ENCODE results near the gene EDC3.
A peak's percentile ranks its signal among the peaks of the same experiment; 100 is the strongest.
"Not testable (repeated sequence)": the region's sequence is repeated elsewhere in the genome, so short reads cannot be mapped to it uniquely, and the experiment has no call there.

Gene EDC3

GRCh38 chr15:74695597-74696397, at the start of gene EDC3:
TSS of gene EDC3 (minus strand) at chr15:74696024. CDS start at chr15:74675124, 20,900 bp downstream.
- DNase-seq = peak; percentile 94
- in situ Hi-C loops (cut with MboI; ENCODE audit: low pct_unique_long_range_greater_than_20kb, low sequenced_read_pairs) = no loop called here

GRCh38 chr15:74742422-74742821, 46.6 kb upstream of the EDC3 start:
- in situ Hi-C loops (cut with MboI; ENCODE audit: low pct_unique_long_range_greater_than_20kb, low sequenced_read_pairs) = no loop called here
- DNase-seq = no peak

GRCh38 chr15:74738239-74738638, 42.4 kb upstream of the EDC3 start:
- DNase-seq = peak; percentile 78
- in situ Hi-C loops (cut with MboI; ENCODE audit: low pct_unique_long_range_greater_than_20kb, low sequenced_read_pairs) = not testable (repeated sequence)

- in situ Hi-C loops (cut with MboI; ENCODE audit: low pct_unique_long_range_greater_than_20kb, low sequenced_read_pairs) = no loop called here
- no peak for DNase-seq
Measured at GRCh38 chr15:74735305-74735704, 39.5 kb upstream of the EDC3 start.

- DNase-seq = no peak
- in situ Hi-C loops (cut with MboI; ENCODE audit: low pct_unique_long_range_greater_than_20kb, low sequenced_read_pairs) = no loop called here
Measured at GRCh38 chr15:74733269-74733668, 37.4 kb upstream of the EDC3 start.

GRCh38 chr15:74732846-74733245, 37.0 kb upstream of the EDC3 start:
- DNase-seq = no peak
- in situ Hi-C loops (cut with MboI; ENCODE audit: low pct_unique_long_range_greater_than_20kb, low sequenced_read_pairs) = no loop called here

- no peak for DNase-seq
- in situ Hi-C loops (cut with MboI; ENCODE audit: low pct_unique_long_range_greater_than_20kb, low sequenced_read_pairs) = no loop called here
Measured at GRCh38 chr15:74730619-74731316, 34.9 kb upstream of the EDC3 start.

GRCh38 chr15:74729372-74729771, 33.5 kb upstream of the EDC3 start:
- DNase-seq; in situ Hi-C loops (cut with MboI; ENCODE audit: low pct_unique_long_range_greater_than_20kb, low sequenced_read_pairs): not testable (repeated sequence)

- in situ Hi-C loops (cut with MboI; ENCODE audit: low pct_unique_long_range_greater_than_20kb, low sequenced_read_pairs); DNase-seq: not testable (repeated sequence)
Measured at GRCh38 chr15:74728699-74729098, 32.9 kb upstream of the EDC3 start.

GRCh38 chr15:74727727-74728126, 31.9 kb upstream of the EDC3 start:
- in situ Hi-C loops (cut with MboI; ENCODE audit: low pct_unique_long_range_greater_than_20kb, low sequenced_read_pairs) = no loop called here
- DNase-seq = no peak

GRCh38 chr15:74726774-74727164, 30.9 kb upstream of the EDC3 start:
- peak; percentile 50 for DNase-seq
- in situ Hi-C loops (cut with MboI; ENCODE audit: low pct_unique_long_range_greater_than_20kb, low sequenced_read_pairs) = no loop called here

- in situ Hi-C loops (cut with MboI; ENCODE audit: low pct_unique_long_range_greater_than_20kb, low sequenced_read_pairs) = no loop called here
- peak; percentile 76 for DNase-seq
Measured at GRCh38 chr15:74725845-74726773, 30.3 kb upstream of the EDC3 start.

- peak; percentile 35 for DNase-seq
- in situ Hi-C loops (cut with MboI; ENCODE audit: low pct_unique_long_range_greater_than_20kb, low sequenced_read_pairs) = no loop called here
Measured at GRCh38 chr15:74725225-74725774, 29.5 kb upstream of the EDC3 start, which contains the start of gene CYP1A1. TSS of gene CYP1A1 (minus strand) at chr15:74725528. CDS start at chr15:74723097, 2,431 bp downstream.

GRCh38 chr15:74724570-74725224, 28.9 kb upstream of the EDC3 start:
- DNase-seq = no peak
- in situ Hi-C loops (cut with MboI; ENCODE audit: low pct_unique_long_range_greater_than_20kb, low sequenced_read_pairs) = no loop called here

GRCh38 chr15:74723754-74724334, 28.0 kb upstream of the EDC3 start:
- peak; percentile 86 for DNase-seq
- in situ Hi-C loops (cut with MboI; ENCODE audit: low pct_unique_long_range_greater_than_20kb, low sequenced_read_pairs) = no loop called here

- in situ Hi-C loops (cut with MboI; ENCODE audit: low pct_unique_long_range_greater_than_20kb, low sequenced_read_pairs) = no loop called here
- DNase-seq = no peak
Measured at GRCh38 chr15:74723187-74723586, 27.4 kb upstream of the EDC3 start.

GRCh38 chr15:74722591-74722990, 26.8 kb upstream of the EDC3 start:
- in situ Hi-C loops (cut with MboI; ENCODE audit: low pct_unique_long_range_greater_than_20kb, low sequenced_read_pairs) = no loop called here
- DNase-seq = no peak

GRCh38 chr15:74716651-74717050, 20.8 kb upstream of the EDC3 start:
- DNase-seq = no peak
- in situ Hi-C loops (cut with MboI; ENCODE audit: low pct_unique_long_range_greater_than_20kb, low sequenced_read_pairs) = no loop called here

Data from KBM-7 (cell line).